Thyroid gland (tissue), 4 donors: ENCODE measurements around the gene MORC1.

Experiments
- POLR2A ChIP-seq, 2 donors: fragments of 450-650 bp; IDR thresholded peaks; one replicate each; pipeline ENCODE4 v1.6.1; 2017; ENCODE audit warnings: antibody characterized with exemption in 2 of 2, mild to moderate bottlenecking in 2 of 2, moderate library complexity in 1 of 2
- TF ChIP-seq, protein P1 (sequence below), 6 experiments: fragments of 200-600 bp in 3 of 6; fragments of 450-650 bp in 3 of 6; sonication (generic) in 3 of 6; IDR thresholded peaks; one replicate each; pipeline ENCODE4 v1.5.1; 2016 to 2019; ENCODE audit warnings: antibody characterized with exemption in 6 of 6, mild to moderate bottlenecking in 2 of 6, inconsistent platforms in 1 of 6, moderate library complexity in 1 of 6

DNA sequence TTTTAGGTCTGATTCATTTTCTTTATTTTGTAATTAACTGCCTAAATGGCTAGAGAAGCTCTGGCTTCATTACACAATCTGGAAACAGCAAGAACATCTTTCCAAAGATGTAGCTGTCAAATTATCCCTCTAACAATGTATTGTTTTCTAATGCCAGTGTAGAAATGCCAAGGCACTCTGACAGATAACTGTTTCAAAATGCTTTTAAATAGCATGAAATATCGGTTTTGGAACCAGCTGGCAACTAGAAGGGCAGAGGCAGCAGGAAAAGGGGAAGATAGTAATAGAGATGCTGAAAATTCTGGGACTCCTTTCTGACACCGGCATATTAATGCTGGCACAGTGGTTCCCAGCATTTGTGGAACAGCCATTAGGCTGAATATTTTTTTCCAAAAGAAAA is 26.1 kb downstream of the MORC1 start:
- TF ChIP-seq, protein P1, sequence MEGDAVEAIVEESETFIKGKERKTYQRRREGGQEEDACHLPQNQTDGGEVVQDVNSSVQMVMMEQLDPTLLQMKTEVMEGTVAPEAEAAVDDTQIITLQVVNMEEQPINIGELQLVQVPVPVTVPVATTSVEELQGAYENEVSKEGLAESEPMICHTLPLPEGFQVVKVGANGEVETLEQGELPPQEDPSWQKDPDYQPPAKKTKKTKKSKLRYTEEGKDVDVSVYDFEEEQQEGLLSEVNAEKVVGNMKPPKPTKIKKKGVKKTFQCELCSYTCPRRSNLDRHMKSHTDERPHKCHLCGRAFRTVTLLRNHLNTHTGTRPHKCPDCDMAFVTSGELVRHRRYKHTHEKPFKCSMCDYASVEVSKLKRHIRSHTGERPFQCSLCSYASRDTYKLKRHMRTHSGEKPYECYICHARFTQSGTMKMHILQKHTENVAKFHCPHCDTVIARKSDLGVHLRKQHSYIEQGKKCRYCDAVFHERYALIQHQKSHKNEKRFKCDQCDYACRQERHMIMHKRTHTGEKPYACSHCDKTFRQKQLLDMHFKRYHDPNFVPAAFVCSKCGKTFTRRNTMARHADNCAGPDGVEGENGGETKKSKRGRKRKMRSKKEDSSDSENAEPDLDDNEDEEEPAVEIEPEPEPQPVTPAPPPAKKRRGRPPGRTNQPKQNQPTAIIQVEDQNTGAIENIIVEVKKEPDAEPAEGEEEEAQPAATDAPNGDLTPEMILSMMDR (IDR thresholded peaks at IDR 0.05): no peak
- no peak for TF ChIP-seq POLR2A (IDR thresholded peaks at IDR 0.05)
